ENCODE data around the gene LGR6.
A peak's percentile ranks its signal among the peaks of the same experiment; 100 is the strongest.
"Not testable (repeated sequence)": the region's sequence is repeated elsewhere in the genome, so short reads cannot be mapped to it uniquely, and the experiment has no call there.

Gene LGR6

GRCh38 chr1:202181586-202181985 lies 12.0 kb upstream of the LGR6 start:
- DNase-seq, result no peak

GRCh38 chr1:202182040-202182877 lies 11.3 kb upstream of the LGR6 start:
- DNase-seq, result no peak

- peak; percentile 55 for DNase-seq
Observed at GRCh38 chr1:202184750-202185460, 8.7 kb upstream of the LGR6 start.

- no peak for DNase-seq
Observed at GRCh38 chr1:202186327-202186726, 7.3 kb upstream of the LGR6 start.

GRCh38 chr1:202187041-202187671 lies 6.4 kb upstream of the LGR6 start:
- DNase-seq, result no peak

- DNase-seq, result no peak
Observed at GRCh38 chr1:202187697-202188407, 5.7 kb upstream of the LGR6 start.

GRCh38 chr1:202189001-202189790 lies 4.4 kb upstream of the LGR6 start:
- DNase-seq, result peak; percentile 43

- no peak for DNase-seq
Observed at GRCh38 chr1:202189918-202190715, 3.5 kb upstream of the LGR6 start.

- not testable (repeated sequence) for DNase-seq
Observed at GRCh38 chr1:202191391-202191790, 2.2 kb upstream of the LGR6 start.

- no peak for DNase-seq
Observed at GRCh38 chr1:202192770-202193613, 607 bp upstream of the LGR6 start.

GRCh38 chr1:202194328-202194648 lies 689 bp downstream of the LGR6 start:
- DNase-seq, result no peak

- no peak for DNase-seq
Observed at GRCh38 chr1:202197653-202198365, 4.2 kb downstream of the LGR6 start.

- DNase-seq, result no peak
Observed at GRCh38 chr1:202198366-202198724, 4.7 kb downstream of the LGR6 start.

- DNase-seq, result no peak
Observed at GRCh38 chr1:202199040-202199889, 5.7 kb downstream of the LGR6 start.

- no peak for DNase-seq
Observed at GRCh38 chr1:202200112-202200548, 6.5 kb downstream of the LGR6 start.

- DNase-seq, result no peak
Observed at GRCh38 chr1:202200669-202201068, 7.1 kb downstream of the LGR6 start.

GRCh38 chr1:202201266-202201665 lies 7.7 kb downstream of the LGR6 start:
- DNase-seq, result no peak

- no peak for DNase-seq
Observed at GRCh38 chr1:202201971-202202370, 8.4 kb downstream of the LGR6 start.

Measured in KG1 (cell line).